HepG2 (cell line): Measurements from ENCODE around the gene UBXN2A. TPM values are rescaled to one million over a fixed set of nuclear protein-coding genes. Genes with fewer than 3 reads are reported as not detected.

Experiments used
- ARNT ChIP-seq: fragments of 450-650 bp; IDR thresholded peaks from 2 replicates; pipeline ENCODE4 v1.6.1; 2017
- DZIP1 ChIP-seq: sonication (generic); formaldehyde crosslinking; IDR thresholded peaks from 2 replicates; pipeline ENCODE4 v1.5.0; 2020; ENCODE audit warnings: mild to moderate bottlenecking, missing genetic modification reagents
- FOXA3 ChIP-seq: IDR thresholded peaks from 2 replicates; pipeline ENCODE4 v1.6.1; 2016; ENCODE audit warnings: missing genetic modification reagents, missing compliant biosample characterization
- GPBP1L1 ChIP-seq: sonication (generic); formaldehyde crosslinking; IDR thresholded peaks from 2 replicates; pipeline ENCODE4 v1.5.0; 2020; ENCODE audit warnings: mild to moderate bottlenecking, missing genetic modification reagents
- HDAC6 ChIP-seq: fragments of 200-600 bp; sonication (generic); IDR thresholded peaks from 2 replicates; pipeline ENCODE4 v1.7.0; 2017; ENCODE audit warnings: mild to moderate bottlenecking, antibody characterized with exemption, low read length, low read depth
- JUN ChIP-seq: sonication (generic); formaldehyde crosslinking; IDR thresholded peaks from 2 replicates; pipeline ENCODE4 v1.4.0; 2020; ENCODE audit warnings: mild to moderate bottlenecking, missing genetic modification reagents
- KDM2A ChIP-seq: sonication (generic); formaldehyde crosslinking; IDR thresholded peaks from 2 replicates; pipeline ENCODE4 v1.4.0; 2020; ENCODE audit warnings: low read depth, missing genetic modification reagents, borderline replicate concordance
- KLF11 ChIP-seq: IDR thresholded peaks from 2 replicates; pipeline ENCODE4 v1.6.1; 2016; ENCODE audit warnings: missing compliant biosample characterization
- MED1 ChIP-seq: sonication (generic); formaldehyde crosslinking; IDR thresholded peaks from 2 replicates; pipeline ENCODE4 v1.4.0; 2020; ENCODE audit warnings: missing genetic modification reagents
- ONECUT2 ChIP-seq: sonication (generic); formaldehyde crosslinking; IDR thresholded peaks from 2 replicates; pipeline ENCODE4 v1.4.0; 2020; ENCODE audit warnings: missing genetic modification reagents
- PAWR ChIP-seq: sonication (generic); formaldehyde crosslinking; IDR thresholded peaks from 2 replicates; pipeline ENCODE4 v1.4.0; 2020; ENCODE audit warnings: missing genetic modification reagents, mild to moderate bottlenecking, borderline replicate concordance
- PAXIP1 ChIP-seq: sonication (generic); formaldehyde crosslinking; conservative IDR thresholded peaks from 2 replicates; pipeline ENCODE4 v1.4.0; 2020; ENCODE audit warnings: mild to moderate bottlenecking, missing genetic modification reagents, moderate library complexity
- PHF21A ChIP-seq: sonication (generic); formaldehyde crosslinking; IDR thresholded peaks from 2 replicates; pipeline ENCODE4 v1.5.0; 2020; ENCODE audit warnings: mild to moderate bottlenecking, missing genetic modification reagents
- RFX3 ChIP-seq: IDR thresholded peaks from 2 replicates; pipeline ENCODE4 v1.6.1; 2016; ENCODE audit warnings: missing biosample characterization, missing genetic modification reagents
- SOX13 ChIP-seq, 3 experiments: fragments of 450-650 bp in 1 of 3; sonication (generic) in 1 of 3; formaldehyde crosslinking in 1 of 3; IDR thresholded peaks in 2 of 3; conservative IDR thresholded peaks in 1 of 3; 2 replicates each; pipeline versions ENCODE4 v1.5.0 to v1.6.1; 2016 to 2020; ENCODE audit warnings: antibody characterized with exemption in 1 of 3, mild to moderate bottlenecking in 1 of 3, missing compliant biosample characterization in 1 of 3, missing genetic modification reagents in 1 of 3, moderate library complexity in 1 of 3
- ZNF138 ChIP-seq: sonication (generic); formaldehyde crosslinking; IDR thresholded peaks from 2 replicates; pipeline ENCODE4 v1.5.0; 2020; ENCODE audit warnings: mild to moderate bottlenecking, low read depth, missing genetic modification reagents
- ZNF292 ChIP-seq: sonication (generic); formaldehyde crosslinking; IDR thresholded peaks from 2 replicates; pipeline ENCODE4 v1.8.1; 2022; ENCODE audit warnings: mild to moderate bottlenecking, low read depth, missing genetic modification reagents, borderline replicate concordance
- ZNF512B ChIP-seq: sonication (generic); formaldehyde crosslinking; IDR thresholded peaks from 2 replicates; pipeline ENCODE4 v1.5.1; 2020; ENCODE audit warnings: missing genetic modification reagents, mild to moderate bottlenecking, borderline replicate concordance
- polyA plus RNA-seq, 8 experiments: library from polyadenylated mRNA; depleted of rRNA in 3 of 8; stranded (reverse) in 7 of 8; unstranded in 1 of 8; fragments of >200 nt; fragmentation: Illumina TruSeq in 4 of 8; extraction: Trizol in 4 of 8; gene quantifications; 2 replicates each; pipeline versions ENCODE4 v1.2.1 to v1.2.3, GENCODE V29; 2011 to 2016; ENCODE audit warnings: low read depth in 4 of 8, missing spikeins in 1 of 8, mixed read lengths in 1 of 8; ENCODE audit not compliant: insufficient read depth in 1 of 8
- total RNA-seq, 5 experiments: library from RNA; depleted of rRNA; stranded (reverse); fragments of >200 nt; fragmentation: Illumina TruSeq; extraction: Trizol; gene quantifications; 2 replicates each; pipeline ENCODE4 v1.2.3, GENCODE V29; 2016; ENCODE audit warnings: low read depth in 1 of 5

UBXN2A gene
- total and polyA plus RNA-seq, 2 of the 13 experiments (the other 11 are each of a cell fraction or from before 2014, with no cell fraction given) = 8.3 to 20.9 TPM

- TF ChIP-seq RFX3 (CRISPR knock-in tag) (no peak), ZNF138 (CRISPR knock-in tag) (no peak), ZNF292 (CRISPR knock-in tag) (no peak), PAXIP1 (peak; percentile 95), GPBP1L1 (CRISPR knock-in tag) (no peak), SOX13 (IDR thresholded peaks at IDR 0.05) (no peak), SOX13 (CRISPR knock-in tag; conservative IDR thresholded peaks at IDR 0.05 in 1 of 2, IDR thresholded peaks at IDR 0.05 in 1 of 2) (peak in 1 of 2 experiments; percentile 80; a peak in 2 of 4 replicates), ZNF512B (no peak), PAWR (CRISPR knock-in tag) (no peak), PHF21A (CRISPR knock-in tag) (peak; percentile 82), JUN (CRISPR knock-in tag) (peak; percentile 47; the same call in 1 of the 2 replicates), ONECUT2 (no peak), KDM2A (CRISPR knock-in tag) (0 out of 2 replicates have a peak, but pooled peaks have one; percentile 30), ARNT (no peak), HDAC6 (no peak), MED1 (CRISPR knock-in tag) (peak; percentile 76), FOXA3 (peak; percentile 68), KLF11 (0 out of 2 replicates have a peak, but pooled peaks have one; percentile 34), DZIP1 (CRISPR knock-in tag) (peak; percentile 57; the same call in 1 of the 2 replicates)
Measured at GRCh38 chr2:24022324-24022974, 82.2 kb downstream of the UBXN2A start (continued).
